ENCODE results near the gene NUP153.
"Not testable (repeated sequence)": the region's sequence is repeated elsewhere in the genome, so short reads cannot be mapped to it uniquely, and the experiment has no call there.

The NUP153 gene

GRCh38 chr6:17589406-17590096 lies 117.2 kb downstream of the NUP153 start:
- Histone ChIP-seq H3K4me3 (ENCODE audit: insufficient read depth, low read depth, low read length) (no peak overlapping the region), H3K4me1 (ENCODE audit: control insufficient read depth, insufficient read depth, low read length) (no peaks in the 10 kb centered on the region), H3K9me3 (ENCODE audit: control insufficient read depth, low read length) (no peaks in the 10 kb centered on the region), H3K27me3 (ENCODE audit: control insufficient read depth, insufficient read depth, low read length, poor library complexity, severe bottlenecking) (no peaks in the 10 kb centered on the region), H3K36me3 (ENCODE audit: control insufficient read depth, insufficient read depth, low read length) (no peaks in the 10 kb centered on the region), H3K27ac (ENCODE audit: insufficient read depth, low read depth, low read length, poor library complexity, severe bottlenecking) (no peak overlapping the region)
- WGBS, 2 experiments: 85 to 86% methylated on average over 5 of the region's 5 CpGs

- Histone ChIP-seq H3K4me3 (ENCODE audit: insufficient read depth, low read depth, low read length) (no peak overlapping the region), H3K27ac (ENCODE audit: insufficient read depth, low read depth, low read length, poor library complexity, severe bottlenecking) (no peak overlapping the region), H3K36me3 (ENCODE audit: control insufficient read depth, insufficient read depth, low read length) (no peaks in the 10 kb centered on the region), H3K4me1 (ENCODE audit: control insufficient read depth, insufficient read depth, low read length) (no peaks in the 10 kb centered on the region), H3K9me3 (ENCODE audit: control insufficient read depth, low read length) (no peaks in the 10 kb centered on the region), H3K27me3 (ENCODE audit: control insufficient read depth, insufficient read depth, low read length, poor library complexity, severe bottlenecking) (no peaks in the 10 kb centered on the region)
- WGBS, 2 experiments: 90 to 94% methylated on average over 6 of the region's 6 CpGs
Observed at GRCh38 chr6:17588011-17588410, 118.7 kb downstream of the NUP153 start.

GRCh38 chr6:17586623-17587022 lies 120.1 kb downstream of the NUP153 start:
- H3K4me3 ChIP-seq (ENCODE audit: insufficient read depth, low read depth, low read length): not testable (repeated sequence)
- 93 to 94% methylated on average over 13 of the region's 13 CpGs for WGBS, 2 experiments

GRCh38 chr6:17585766-17586490 lies 120.8 kb downstream of the NUP153 start:
- WGBS, 2 experiments: 89 to 93% methylated on average over 7 of the region's 7 CpGs
- Histone ChIP-seq H3K36me3 (ENCODE audit: control insufficient read depth, insufficient read depth, low read length) (no peaks in the 10 kb centered on the region), H3K27ac (ENCODE audit: insufficient read depth, low read depth, low read length, poor library complexity, severe bottlenecking) (no peak overlapping the region), H3K27me3 (ENCODE audit: control insufficient read depth, insufficient read depth, low read length, poor library complexity, severe bottlenecking) (no peaks in the 10 kb centered on the region), H3K4me3 (ENCODE audit: insufficient read depth, low read depth, low read length) (no peak overlapping the region), H3K9me3 (ENCODE audit: control insufficient read depth, low read length) (no peaks in the 10 kb centered on the region), H3K4me1 (ENCODE audit: control insufficient read depth, insufficient read depth, low read length) (no peaks in the 10 kb centered on the region)

More at GRCh38 chr6:17586623-17587022, 120.1 kb downstream of the NUP153 start:
- not testable (repeated sequence) for H3K9me3 ChIP-seq (ENCODE audit: control insufficient read depth, low read length); H3K36me3 ChIP-seq (ENCODE audit: control insufficient read depth, insufficient read depth, low read length); H3K27me3 ChIP-seq (ENCODE audit: control insufficient read depth, insufficient read depth, low read length, poor library complexity, severe bottlenecking); H3K27ac ChIP-seq (ENCODE audit: insufficient read depth, low read depth, low read length, poor library complexity, severe bottlenecking); H3K4me1 ChIP-seq (ENCODE audit: control insufficient read depth, insufficient read depth, low read length)

GRCh38 chr6:17584241-17584803 lies 122.4 kb downstream of the NUP153 start:
- no peak overlapping the region for H3K27ac ChIP-seq (ENCODE audit: insufficient read depth, low read depth, low read length, poor library complexity, severe bottlenecking)

GRCh38 chr6:17583811-17584210 lies 122.9 kb downstream of the NUP153 start:
- WGBS, 2 experiments: 68 to 69% methylated on average over 5 of the region's 5 CpGs
- Histone ChIP-seq H3K36me3 (ENCODE audit: control insufficient read depth, insufficient read depth, low read length) (no peaks in the 10 kb centered on the region), H3K4me3 (ENCODE audit: insufficient read depth, low read depth, low read length) (no peak overlapping the region), H3K9me3 (ENCODE audit: control insufficient read depth, low read length) (no peaks in the 10 kb centered on the region), H3K27me3 (ENCODE audit: control insufficient read depth, insufficient read depth, low read length, poor library complexity, severe bottlenecking) (no peaks in the 10 kb centered on the region), H3K27ac (ENCODE audit: insufficient read depth, low read depth, low read length, poor library complexity, severe bottlenecking) (no peak overlapping the region), H3K4me1 (ENCODE audit: control insufficient read depth, insufficient read depth, low read length) (no peaks in the 10 kb centered on the region)

More at GRCh38 chr6:17584241-17584803, 122.4 kb downstream of the NUP153 start:
- no peaks in the 10 kb centered on the region for H3K4me1 ChIP-seq (ENCODE audit: control insufficient read depth, insufficient read depth, low read length)
- no peaks in the 10 kb centered on the region for H3K36me3 ChIP-seq (ENCODE audit: control insufficient read depth, insufficient read depth, low read length)
- H3K27me3 ChIP-seq (ENCODE audit: control insufficient read depth, insufficient read depth, low read length, poor library complexity, severe bottlenecking): no peaks in the 10 kb centered on the region
- H3K9me3 ChIP-seq (ENCODE audit: control insufficient read depth, low read length): no peaks in the 10 kb centered on the region
- 30 to 35% methylated on average over 4 to 5 of the region's 7 CpGs for WGBS, 2 experiments
- H3K4me3 ChIP-seq (ENCODE audit: insufficient read depth, low read depth, low read length): no peak overlapping the region

- not testable (repeated sequence) for H3K36me3 ChIP-seq (ENCODE audit: control insufficient read depth, insufficient read depth, low read length); H3K4me3 ChIP-seq (ENCODE audit: insufficient read depth, low read depth, low read length); H3K27me3 ChIP-seq (ENCODE audit: control insufficient read depth, insufficient read depth, low read length, poor library complexity, severe bottlenecking); H3K9me3 ChIP-seq (ENCODE audit: control insufficient read depth, low read length); H3K27ac ChIP-seq (ENCODE audit: insufficient read depth, low read depth, low read length, poor library complexity, severe bottlenecking); H3K4me1 ChIP-seq (ENCODE audit: control insufficient read depth, insufficient read depth, low read length)
- 96 to 97% methylated on average over 7 of the region's 7 CpGs for WGBS, 2 experiments
Observed at GRCh38 chr6:17581282-17581681, 125.4 kb downstream of the NUP153 start.

- Histone ChIP-seq H3K27ac (ENCODE audit: insufficient read depth, low read depth, low read length, poor library complexity, severe bottlenecking) (no peak overlapping the region), H3K4me1 (ENCODE audit: control insufficient read depth, insufficient read depth, low read length) (no peaks in the 10 kb centered on the region), H3K27me3 (ENCODE audit: control insufficient read depth, insufficient read depth, low read length, poor library complexity, severe bottlenecking) (no peaks in the 10 kb centered on the region), H3K36me3 (ENCODE audit: control insufficient read depth, insufficient read depth, low read length) (no peaks in the 10 kb centered on the region), H3K9me3 (ENCODE audit: control insufficient read depth, low read length) (peaks cover 2% of the 10 kb centered on the region), H3K4me3 (ENCODE audit: insufficient read depth, low read depth, low read length) (peak overlapping the region; percentile 33)
- 52% methylated on average over 53 of the region's 53 CpGs for WGBS, 2 experiments
Observed at GRCh38 chr6:17580518-17581048, 126.1 kb downstream of the NUP153 start.

GRCh38 chr6:17577059-17577458 lies 129.7 kb downstream of the NUP153 start:
- 89 to 93% methylated on average over 1 of the region's 1 CpG for WGBS, 2 experiments
- Histone ChIP-seq H3K36me3 (ENCODE audit: control insufficient read depth, insufficient read depth, low read length) (no peaks in the 10 kb centered on the region), H3K4me3 (ENCODE audit: insufficient read depth, low read depth, low read length) (no peak overlapping the region), H3K9me3 (ENCODE audit: control insufficient read depth, low read length) (peaks cover 2% of the 10 kb centered on the region), H3K27me3 (ENCODE audit: control insufficient read depth, insufficient read depth, low read length, poor library complexity, severe bottlenecking) (no peaks in the 10 kb centered on the region), H3K27ac (ENCODE audit: insufficient read depth, low read depth, low read length, poor library complexity, severe bottlenecking) (no peak overlapping the region), H3K4me1 (ENCODE audit: control insufficient read depth, insufficient read depth, low read length) (no peaks in the 10 kb centered on the region)

- Histone ChIP-seq H3K4me1 (ENCODE audit: control insufficient read depth, insufficient read depth, low read length) (no peaks in the 10 kb centered on the region), H3K36me3 (ENCODE audit: control insufficient read depth, insufficient read depth, low read length) (no peaks in the 10 kb centered on the region), H3K27me3 (ENCODE audit: control insufficient read depth, insufficient read depth, low read length, poor library complexity, severe bottlenecking) (no peaks in the 10 kb centered on the region), H3K27ac (ENCODE audit: insufficient read depth, low read depth, low read length, poor library complexity, severe bottlenecking) (no peak overlapping the region), H3K4me3 (ENCODE audit: insufficient read depth, low read depth, low read length) (no peak overlapping the region), H3K9me3 (ENCODE audit: control insufficient read depth, low read length) (peaks cover 2% of the 10 kb centered on the region)
- 90 to 92% methylated on average over 6 to 8 of the region's 8 CpGs for WGBS, 2 experiments
Observed at GRCh38 chr6:17574866-17575560, 131.7 kb downstream of the NUP153 start.

Data from ectodermal cell (in vitro differentiated cells).